ENCODE data around the gene SPTB.

SPTB gene

DNA sequence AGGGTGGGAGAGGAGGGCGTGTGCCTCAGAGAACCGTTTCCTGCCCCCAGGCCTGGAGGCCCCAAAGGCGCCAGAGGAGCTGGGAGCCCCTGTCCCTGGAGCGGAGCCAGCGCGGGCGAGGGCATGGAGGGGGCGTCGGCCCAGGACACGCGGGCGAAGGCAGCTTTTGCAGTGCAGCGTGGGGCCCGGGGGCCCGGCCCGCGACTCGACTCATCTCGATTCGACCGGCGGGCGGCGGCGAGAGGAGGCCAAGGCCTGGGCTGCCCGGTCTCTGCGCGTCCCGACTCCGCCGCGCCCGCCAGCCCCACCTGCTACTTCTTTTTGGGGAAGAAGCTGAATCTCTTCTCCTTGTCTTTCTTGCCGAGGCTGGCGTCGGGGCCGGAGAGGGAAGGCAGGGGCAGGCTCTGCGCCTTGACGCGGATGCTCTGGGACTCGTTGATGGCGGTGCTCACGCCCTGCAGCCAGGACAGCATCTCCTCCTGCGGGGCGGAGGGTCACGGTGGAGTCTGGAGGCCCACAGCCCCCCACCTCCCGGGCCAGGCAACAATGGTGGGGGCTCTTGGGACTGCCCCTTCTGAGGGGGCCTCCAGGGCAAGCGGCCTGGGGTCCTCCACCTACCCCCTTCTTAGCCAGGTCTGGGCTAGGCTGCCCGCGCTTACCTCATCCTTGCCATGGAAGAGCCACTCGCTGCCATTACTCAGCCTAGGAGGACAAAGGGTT lies 130.6 kb downstream of the SPTB start:
- no peak for DNase-seq (ENCODE audit: low read depth)

DNA sequence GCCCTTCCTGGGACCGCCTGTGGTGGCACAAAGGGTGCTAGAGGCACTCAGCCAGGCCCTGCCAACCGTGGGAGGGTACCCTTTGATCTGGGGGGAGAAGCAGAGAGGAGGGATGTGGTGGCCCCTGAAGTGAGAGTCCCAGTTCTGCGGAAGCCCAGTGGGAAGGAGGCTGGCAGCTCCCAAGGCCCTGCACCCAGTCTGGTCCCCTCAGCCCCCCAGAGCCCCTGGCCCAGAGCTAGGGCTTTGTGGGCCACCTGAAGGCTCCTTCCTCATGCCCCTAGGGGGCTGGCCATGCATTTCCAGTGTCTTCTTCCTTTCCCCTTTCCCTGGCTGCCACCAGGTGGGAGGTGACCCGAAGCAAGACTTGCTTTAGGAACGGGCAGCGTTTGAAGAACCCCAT lies 131.2 kb downstream of the SPTB start:
- DNase-seq (ENCODE audit: low read depth) = no peak

DNA sequence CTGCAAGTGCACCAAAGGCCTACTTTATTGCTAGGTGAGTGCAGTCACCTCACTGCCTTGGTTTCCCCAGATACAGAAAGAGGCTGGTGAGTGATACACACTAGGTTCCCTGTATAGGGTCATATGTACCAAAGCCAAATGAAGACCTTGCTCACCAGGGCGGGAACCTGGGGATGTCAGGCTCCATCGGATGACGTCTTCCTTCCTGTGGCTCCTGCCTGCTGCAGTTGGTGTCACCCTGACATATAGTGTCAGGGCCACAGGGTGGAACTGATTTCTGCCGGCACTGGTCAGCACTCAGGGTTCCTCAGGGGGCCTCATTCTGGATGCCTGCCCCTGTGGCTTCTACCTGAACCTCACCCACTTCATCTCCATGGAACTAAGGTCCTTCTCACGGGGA lies 132.4 kb downstream of the SPTB start:
- no peak for DNase-seq (ENCODE audit: low read depth)

DNA sequence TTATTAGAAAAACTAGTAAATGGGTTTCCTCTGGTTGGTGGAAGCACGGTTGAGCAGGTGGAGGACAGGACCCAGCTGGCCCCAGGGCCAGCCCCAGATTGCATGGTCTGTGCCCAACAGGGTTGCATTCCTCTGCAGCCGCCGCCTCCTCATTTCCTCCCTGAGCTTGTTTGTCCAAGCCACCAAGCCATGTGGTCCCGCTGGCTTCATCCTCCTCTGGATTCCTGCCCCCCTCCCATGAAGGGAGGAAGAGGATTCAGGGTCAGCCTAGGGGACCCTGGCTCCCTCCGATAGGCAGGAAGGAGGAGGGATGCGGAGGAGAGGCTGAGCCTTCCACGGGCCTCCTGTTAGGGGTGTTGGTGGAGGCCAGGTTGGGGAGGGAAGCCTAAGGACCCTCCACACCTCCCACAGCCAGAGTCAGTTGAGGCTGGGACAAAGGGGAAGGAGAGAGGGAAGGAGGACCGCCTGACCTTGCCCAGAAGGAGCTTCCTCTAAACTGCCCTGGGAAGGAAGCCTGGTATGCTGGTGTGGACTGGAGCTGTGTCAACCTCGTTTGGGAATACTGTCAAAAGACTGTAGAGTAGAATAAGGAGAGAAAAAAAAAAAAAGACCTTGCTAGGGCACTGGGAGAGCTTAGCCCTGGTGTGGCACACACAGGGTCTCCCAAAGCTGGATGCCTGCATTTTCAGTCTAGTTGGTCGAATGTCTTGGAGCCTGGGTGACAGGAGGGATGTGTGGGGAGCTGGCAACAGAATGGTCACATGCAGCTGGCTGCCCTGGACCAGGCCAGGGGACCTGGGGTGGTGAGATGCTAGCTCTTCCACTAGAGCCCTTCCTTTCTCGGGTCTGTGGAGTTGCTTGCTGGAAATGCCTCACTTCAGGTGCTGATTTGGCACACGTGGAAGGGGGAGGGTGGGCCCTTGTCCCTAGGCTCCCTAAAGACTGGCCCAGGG lies 133.1 kb downstream of the SPTB start:
- DNase-seq (ENCODE audit: low read depth) = no peak

DNA sequence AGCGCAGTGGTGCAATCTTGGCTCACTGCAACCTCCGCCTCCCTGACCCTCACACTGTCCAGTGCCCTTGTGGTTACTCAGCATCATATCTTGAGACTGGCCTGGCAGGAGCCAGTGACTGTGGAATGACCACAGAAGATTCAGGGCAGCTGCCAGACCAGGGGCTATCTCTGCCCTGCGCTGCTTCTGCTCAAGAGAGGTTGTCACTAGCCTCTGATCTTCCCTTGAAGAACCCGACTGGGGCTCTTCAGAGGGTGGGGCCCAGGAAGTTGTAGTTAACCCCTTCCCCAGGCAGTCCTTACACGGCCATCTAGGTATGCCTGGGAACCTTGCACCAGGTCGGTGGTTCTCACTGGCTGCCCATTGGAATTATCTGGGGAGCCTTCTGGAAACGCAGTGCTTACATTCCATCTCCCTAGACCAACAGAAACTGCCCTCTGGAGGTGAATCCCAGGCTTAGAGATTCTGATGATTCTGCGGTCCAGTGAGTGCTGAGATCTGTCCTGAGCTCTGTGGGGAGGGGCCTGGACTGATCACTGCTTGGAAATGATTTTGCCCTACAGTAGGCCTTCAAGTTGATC lies 134.1 kb downstream of the SPTB start:
- no peak for DNase-seq (ENCODE audit: low read depth)

DNA sequence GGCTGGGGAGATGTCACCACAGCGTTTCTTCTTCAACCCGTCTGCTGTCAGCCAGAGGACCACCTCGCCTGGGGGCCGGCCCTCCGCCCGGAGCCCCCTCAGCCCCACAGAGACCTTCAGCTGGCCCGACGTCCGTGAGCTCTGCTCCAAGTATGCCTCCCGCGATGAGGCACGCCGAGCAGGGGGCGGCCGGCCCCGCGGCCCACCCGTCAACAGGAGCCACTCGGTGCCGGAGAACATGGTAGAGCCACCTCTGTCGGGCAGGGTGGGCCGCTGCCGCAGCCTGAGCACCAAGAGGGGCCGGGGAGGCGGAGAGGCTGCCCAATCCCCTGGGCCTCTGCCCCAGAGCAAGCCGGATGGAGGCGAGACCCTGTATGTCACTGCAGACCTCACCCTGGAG lies 136.6 kb downstream of the SPTB start:
- no peak for DNase-seq (ENCODE audit: low read depth)

DNA sequence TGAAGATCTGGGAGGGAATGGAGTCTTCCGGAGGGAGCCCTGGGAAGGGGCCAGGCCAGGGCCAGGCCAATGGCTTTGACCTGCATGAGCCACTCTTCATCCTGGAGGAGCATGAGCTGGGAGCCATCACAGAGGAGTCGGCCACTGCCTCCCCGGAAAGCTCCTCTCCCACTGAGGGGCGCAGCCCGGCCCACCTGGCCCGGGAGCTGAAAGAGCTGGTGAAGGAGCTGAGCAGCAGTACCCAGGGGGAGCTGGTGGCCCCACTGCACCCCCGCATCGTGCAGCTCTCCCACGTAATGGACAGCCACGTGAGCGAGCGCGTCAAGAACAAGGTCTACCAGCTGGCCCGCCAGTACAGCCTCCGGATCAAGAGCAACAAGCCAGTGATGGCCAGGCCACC lies 137.7 kb downstream of the SPTB start:
- DNase-seq (ENCODE audit: low read depth) = no peak

DNA sequence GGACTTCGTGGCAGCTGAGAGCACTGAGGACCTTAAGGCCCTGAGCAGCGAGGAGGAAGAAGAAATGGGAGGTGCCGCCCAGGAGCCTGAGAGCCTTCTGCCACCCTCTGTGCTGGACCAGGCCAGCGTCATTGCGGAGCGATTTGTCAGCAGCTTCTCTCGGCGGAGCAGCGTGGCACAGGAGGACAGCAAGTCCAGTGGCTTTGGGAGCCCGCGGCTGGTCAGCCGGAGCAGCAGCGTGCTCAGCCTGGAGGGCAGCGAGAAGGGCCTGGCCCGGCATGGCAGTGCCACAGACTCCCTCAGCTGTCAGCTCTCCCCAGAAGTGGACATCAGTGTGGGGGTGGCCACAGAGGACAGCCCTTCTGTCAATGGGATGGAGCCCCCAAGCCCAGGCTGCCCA lies 138.5 kb downstream of the SPTB start:
- DNase-seq (ENCODE audit: low read depth) = no peak

DNA sequence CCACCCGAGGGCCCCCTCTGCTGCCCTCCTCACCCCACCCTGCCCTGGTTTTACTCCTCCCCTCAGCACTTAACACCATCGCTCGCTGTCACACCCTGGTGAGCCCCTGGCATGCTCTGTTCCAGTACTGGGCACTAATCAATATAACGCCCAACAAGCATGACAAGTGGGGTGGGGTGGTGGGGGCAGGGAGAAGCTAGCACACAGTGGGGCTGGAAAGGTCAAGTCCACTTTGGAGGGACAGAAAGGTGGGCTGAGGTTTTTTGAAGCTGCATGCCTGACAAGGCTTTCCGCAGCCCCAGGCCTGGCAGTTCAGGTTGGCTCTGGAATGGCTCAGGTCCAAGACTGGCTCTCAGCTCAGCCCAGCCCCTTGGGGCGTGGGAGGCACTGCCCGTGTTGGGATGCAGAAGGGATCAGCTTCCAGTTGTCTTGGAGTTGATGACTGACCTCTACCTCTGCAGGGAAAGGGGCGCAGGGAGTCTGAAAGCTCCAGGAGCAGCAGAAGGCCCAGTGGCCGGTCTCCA lies 141.4 kb downstream of the SPTB start:
- no peak for DNase-seq (ENCODE audit: low read depth)

DNA sequence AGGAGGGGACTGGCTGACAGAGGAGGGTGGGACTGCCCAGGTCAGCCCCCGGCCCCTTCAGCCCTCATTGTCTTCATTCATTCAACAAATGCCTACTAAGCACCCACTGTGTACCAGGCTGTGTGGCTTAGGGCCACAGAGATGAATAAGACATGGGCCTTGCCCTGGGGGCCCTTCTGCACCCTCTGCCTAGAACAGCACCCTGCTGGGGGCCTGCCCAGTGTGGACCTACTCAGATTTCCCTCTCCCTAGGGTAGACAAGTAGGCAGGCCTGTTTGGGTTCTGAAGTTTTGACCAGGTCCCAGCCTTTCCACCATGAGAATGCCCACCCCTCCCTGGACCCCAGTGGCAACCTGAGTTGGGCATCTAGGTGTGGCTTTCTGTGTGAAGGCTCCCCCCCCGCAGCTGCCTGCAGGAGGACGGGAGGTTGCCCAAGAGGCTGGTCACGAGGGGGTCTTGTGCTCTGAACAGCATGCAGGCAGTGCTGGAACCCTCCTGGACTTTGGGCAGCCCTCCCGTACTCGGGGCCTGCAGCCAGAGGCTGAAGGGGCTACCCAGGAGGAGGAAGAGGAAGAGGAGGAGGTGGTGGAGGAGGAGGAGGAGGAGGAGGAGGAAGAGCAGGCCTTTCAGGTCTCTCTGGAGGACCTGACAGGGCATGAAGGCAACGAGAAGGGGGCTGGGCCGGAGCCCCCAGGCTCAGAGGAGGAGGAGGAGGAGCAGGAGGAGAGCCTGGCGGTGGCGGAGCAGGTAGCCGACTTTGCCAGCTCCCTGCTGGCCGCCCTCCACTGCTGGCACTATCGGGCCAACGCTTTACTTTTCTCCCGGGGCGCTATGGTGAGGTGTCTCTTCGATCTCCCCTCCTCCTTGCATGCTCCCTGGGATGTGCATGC lies 142.1 kb downstream of the SPTB start:
- DNase-seq (ENCODE audit: low read depth) = no peak

DNA sequence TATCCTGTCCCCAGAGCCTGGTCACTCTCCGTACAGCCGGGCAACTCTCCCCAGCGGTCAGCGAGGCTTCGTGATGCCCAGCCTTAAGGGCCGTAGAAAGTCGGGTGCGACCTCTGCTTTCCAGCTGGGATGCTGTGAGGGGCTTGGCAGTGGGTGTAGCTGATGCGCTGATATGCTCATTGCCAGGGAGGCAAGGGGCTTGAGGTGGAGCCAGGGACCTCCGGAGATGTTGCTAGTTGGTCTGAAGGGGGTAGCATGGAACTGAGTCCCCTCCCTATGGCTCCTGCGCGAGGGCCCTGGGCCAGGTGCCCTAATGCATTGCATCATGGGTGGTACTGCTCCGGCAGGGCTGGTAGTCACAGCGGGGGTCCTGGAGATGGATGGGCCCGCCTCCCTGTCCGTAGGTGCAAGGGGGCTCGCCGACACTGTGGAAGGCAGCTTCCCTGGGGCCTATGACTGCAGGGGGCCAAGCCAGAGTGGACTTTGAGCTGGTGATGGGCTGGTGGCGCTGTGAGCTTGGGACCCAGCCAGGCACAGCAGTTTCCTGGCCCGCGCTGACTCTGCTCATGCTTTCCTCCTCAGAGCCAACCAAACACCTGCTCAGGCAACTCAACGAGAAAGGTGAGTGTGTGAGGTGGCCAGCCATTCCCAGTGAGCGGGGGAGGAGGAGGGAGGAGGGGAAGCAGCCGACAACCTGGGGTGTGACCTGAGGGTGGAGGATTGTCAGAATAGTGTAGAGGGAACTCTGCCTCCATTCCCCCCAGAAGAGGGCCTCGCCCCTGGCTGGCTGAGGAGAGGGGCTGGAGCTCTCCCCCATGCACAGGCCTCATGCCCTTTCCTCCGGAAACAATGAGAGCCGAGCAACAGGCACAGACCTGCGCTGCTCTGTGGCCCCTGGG lies 143.2 kb downstream of the SPTB start:
- no peak for DNase-seq (ENCODE audit: low read depth)

DNA sequence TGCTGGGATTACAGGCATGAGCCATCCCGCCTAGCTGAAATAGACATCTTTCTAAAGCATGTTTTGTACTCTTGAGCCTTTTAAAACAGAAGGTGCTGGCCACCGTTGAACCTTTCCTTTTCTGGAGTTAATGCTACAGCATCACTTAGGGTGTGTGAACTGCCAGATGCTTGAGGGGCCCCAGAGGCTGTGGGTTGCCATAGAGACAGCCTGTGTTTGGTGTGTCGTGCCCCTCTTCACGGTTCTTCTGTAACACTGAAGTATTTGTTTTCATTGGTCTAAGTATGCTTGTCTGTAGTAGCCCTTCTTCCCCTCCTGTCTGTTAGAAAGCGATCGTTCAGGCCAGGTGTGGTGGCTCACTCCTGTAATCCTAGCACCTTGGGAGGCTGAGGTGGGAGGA lies 144.7 kb downstream of the SPTB start:
- no peak for DNase-seq (ENCODE audit: low read depth)

DNA sequence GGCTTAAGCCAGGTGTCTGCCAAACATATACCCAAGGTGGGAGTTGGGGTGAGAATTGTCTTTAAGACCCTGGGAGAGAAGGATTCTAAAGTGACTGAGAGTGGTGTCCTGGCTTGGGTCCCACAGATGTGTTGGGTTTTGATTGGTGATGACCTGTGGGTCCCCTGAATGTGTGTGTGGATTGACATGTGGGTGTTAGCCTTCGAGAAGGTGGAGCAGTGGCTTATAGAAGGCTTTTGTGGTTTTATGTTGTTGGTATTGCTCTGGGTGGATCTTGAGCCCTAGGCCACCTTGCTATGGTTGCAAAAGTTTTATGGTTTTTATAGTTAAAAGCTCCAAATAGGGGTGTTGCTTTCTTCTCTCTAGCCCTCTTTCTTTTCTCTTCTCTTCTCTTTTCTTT lies 145.8 kb downstream of the SPTB start:
- no peak for DNase-seq (ENCODE audit: low read depth)

DNA sequence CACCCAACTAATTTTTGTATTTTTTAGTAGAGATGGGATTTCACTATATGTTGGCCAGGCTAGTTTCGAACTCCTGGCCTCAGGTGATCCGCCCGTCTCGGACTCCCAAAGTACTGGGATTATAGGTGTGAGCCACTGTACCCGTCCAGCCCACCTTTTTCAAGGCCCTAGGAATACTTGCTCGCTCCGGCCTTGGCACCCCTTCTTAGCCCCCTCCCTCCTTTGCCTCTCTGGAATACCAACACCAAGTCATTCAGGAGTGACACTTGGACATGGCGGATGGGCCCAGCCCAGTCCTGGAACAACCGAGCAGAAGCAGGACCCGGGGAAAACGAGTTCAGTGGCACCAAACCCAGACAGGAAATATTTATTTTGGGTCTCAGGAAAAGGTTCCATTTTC lies 146.4 kb downstream of the SPTB start:
- no peak for DNase-seq (ENCODE audit: low read depth)

DNA sequence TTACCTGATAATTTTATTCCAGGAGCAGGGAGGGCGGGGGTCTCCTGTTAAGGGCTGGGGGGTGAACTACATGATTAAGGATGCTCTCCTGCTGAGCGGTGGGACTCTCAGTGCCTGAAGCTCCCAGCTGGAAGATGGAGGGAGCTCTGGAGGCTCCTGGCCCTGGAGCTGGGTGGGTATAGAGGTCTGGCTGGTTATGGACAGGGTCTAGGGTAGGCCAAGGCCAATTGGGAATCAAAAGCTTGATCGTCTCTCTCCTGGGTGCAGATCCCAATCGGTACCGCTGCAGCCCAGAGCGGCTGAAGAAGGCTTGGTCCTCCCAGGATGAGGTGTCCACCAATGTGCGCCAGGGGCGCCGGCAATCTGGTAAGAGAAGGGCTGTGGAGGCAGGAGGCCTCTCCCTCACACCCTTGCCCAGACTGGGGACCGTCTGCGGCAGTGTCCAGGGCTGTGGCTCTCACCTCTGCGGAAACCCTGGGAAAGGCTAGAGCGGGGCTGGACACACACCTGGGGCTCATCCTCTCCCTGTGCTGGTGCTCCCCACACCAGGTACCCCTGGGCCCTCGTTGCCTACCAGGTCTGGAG lies 147.1 kb downstream of the SPTB start:
- DNase-seq (ENCODE audit: low read depth) = no peak

DNA sequence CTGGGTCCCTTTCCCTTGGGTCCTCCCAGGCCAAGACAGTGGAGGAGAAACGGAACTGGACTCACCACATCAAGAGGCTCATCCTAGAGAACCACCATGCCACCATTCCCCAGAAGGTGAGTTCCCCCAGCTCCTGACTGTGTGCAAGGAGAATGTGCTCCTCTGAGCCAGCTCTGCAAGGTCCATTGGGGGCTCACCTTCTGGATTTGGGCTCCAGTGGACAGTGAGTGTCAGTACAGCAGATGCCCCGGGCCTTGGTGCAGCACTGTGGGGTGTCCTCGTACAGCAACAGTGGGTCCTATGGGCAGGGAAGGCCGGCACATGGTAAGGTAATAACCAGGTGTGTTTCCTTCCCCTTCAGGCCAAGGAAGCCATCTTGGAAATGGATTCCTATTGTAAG lies 147.6 kb downstream of the SPTB start:
- no peak for DNase-seq (ENCODE audit: low read depth)

DNA sequence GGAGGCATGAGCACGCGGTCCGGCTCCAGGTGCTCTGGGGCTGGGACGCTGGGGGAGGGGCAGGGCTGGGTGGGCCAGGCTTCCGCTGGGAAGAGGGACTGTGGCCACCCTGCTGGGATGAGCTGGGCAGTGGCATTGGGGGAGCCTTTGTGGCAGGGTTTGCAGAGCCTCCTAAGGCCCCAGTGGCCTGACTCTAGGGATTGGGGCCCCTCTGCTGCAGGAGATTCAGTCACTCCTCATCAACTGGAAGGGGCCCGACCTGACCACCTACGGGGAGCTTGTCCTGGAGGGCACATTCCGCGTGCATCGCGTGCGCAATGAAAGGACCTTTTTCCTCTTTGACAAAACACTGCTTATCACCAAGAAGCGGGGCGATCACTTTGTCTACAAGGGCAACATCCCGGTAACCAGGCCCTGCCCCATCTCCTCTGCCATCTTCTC lies 148.5 kb downstream of the SPTB start:
- no peak for DNase-seq (ENCODE audit: low read depth)

DNA sequence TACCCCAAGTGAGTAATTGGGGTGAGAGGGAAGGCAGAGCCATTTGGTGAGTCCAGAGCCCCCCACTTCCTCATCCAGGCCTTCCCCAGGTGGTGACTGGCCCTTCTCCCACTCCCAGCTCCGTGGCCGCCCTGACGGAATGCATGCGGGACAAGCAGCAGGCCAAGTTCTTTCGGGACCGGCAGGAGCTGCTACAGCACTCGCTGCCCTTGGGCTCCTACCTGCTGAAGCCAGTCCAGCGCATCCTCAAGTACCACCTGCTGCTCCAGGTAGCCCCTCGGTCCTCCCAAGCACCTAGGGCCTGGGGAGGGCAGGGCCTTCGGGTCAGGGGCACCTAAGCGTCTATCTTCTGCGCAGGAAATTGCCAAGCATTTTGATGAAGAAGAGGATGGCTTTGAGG lies 149.0 kb downstream of the SPTB start:
- no peak for DNase-seq (ENCODE audit: low read depth)

DNA sequence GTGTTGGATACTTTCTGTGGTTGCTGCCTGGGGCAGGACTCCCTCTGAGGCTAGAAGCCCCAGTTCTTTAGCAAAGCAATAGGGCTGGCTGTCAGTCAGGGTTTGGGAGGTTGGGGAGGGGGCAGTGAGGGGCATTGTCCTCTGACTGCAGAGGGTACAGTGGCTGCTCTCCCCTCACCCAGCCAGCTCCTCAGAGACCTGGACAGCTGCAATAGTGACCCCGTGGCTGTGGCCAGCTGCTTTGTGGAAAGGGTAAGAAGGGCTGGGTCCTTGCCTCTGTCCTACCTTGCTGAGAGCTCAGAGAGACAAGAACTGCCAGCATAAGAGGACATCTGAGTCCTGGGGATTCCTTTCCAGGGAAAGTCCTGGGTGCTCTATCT lies 149.7 kb downstream of the SPTB start:
- DNase-seq (ENCODE audit: low read depth) = no peak

DNA sequence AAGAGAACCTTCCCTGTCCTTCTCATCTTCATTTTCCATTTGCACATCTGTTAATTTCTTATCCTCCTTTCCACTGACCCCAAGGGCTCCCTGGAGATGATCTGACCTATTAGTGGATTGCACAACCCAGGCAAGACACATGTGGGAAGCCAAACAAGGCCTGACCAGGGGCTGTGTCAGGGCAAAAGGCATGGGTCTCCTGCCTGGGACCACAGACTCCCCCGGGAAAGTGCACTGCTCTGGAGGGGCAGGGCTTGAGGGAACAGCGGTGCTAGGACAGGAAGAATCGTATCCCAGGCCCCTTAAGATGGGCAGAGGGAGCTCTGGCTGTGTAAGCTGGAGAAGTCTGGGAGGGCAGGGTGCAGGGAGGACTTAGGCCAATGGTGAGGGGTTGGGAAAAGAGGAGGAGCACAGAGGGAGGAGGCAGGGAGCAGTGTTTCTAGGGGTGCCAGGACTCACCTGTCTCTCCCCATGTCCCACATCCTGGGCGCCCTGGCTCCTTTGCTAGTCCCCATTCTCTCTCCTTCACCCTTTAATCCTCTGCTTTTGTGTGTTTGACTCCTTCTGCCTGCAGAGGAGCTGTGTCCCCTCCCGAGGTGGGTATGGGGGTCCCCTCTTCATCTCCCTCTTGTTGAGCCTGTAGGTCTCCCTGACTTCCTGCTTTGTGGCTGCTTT lies 150.2 kb downstream of the SPTB start:
- no peak for DNase-seq (ENCODE audit: low read depth)
